T-helper 2 cell (primary cell): ENCODE results near the gene RPS15A.
A peak's percentile ranks its signal among the peaks of the same experiment; 100 is the strongest.
"Not testable (repeated sequence)": the region's sequence is repeated elsewhere in the genome, so short reads cannot be mapped to it uniquely, and the experiment has no call there.

Experiments
- DNase-seq, 5 experiments: peaks; one replicate each; pipeline versions ENCODE4 v3.0.0 to v3.0.0-alpha.2; 2012 to 2022

RPS15A gene

DNA sequence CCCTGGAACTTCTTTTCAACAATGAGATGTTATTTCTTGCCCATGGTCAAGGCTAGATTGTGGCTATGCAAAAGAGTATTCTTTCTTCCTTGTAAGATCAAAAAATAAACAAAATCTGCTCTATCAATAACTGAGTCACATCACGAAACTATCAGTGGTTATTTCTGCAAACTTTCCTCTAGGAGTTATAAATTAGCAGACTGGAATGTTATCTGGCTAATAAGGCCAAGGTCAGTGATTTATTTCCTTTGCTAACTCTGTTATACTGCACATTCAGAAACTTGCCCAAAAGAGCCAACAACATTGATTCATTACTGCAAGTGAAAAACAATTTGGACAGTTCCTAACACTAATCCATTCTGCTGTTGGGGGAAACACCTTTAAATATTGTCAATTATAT lies 6.2 kb upstream of the RPS15A start:
- no peak for DNase-seq

DNA sequence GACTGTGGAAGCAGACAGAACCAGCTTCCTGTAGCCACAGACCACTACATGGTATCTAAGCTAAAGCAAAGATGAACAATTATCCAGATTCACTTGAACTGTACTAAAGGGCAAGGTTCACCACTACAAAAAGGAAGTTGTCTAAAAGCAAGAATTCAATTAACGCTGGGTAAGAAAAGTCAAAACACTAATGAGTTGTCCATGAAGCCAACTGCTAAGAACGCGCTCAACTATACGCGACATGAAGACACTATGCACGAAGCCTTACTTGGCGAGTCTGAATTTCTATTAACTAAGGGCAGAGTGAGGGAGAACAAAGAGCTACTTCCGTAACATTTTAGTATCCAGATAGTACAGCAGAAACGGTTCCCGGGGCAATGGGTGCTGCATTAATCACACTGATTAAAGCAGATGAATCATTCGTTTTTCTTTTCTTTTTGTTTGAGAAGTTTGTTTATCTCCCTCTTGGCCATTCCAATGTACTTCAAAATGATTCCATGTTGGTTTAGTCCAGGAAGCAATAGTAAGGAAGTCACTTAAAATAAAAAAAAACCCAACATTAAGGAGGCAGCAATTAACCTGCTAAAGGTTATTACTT lies 2.8 kb upstream of the RPS15A start:
- no peak for DNase-seq

DNA sequence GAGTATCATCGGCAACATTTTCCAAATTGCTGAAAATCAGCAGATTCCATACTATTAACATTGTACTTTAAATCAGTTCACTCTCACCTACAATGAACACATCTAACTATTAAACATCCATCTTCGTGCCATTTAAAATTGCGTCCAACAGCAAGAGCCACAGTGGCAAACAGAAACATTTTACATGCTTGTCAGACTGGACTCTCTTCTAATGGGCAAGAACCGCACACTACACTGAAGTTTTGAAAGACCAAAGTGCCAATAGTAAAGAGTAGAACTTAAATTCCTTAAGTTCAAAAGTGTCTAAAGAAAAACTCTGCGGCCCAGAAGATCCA lies 652 bp downstream of the RPS15A start:
- DNase-seq, result no peak

DNA sequence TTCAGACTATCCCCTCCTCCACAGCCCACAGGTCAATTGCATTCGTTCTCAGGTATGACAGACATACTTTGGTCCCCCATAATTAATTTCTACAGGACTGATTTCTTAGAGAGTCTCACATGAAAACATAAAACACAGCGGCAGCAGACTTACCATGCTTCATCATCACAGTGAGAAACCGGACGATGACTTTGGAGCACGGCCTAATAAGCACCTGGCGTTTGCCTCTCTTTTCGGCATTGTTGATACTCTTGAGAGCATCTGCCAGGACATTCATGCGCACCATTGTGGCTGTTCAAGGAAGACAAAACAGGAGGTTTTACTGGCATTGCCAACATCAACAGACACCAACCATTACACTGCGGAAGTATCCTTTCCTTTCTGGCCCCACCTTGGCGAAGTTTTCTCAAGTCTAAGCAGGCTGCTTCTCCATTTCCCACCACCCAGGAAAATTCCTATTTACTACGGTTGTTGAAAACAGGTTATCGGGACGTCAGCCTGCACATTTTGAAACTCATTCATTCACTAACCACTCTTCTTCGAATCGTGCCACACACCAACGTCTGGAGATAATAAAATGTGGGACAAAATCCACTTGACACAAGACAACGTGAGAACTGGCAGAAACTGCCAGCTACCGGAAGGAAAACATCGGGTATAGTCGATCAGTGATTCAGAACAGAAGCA lies 1.2 kb downstream of the RPS15A start:
- DNase-seq, result peak in 1 of 5 experiments; percentile 51

DNA sequence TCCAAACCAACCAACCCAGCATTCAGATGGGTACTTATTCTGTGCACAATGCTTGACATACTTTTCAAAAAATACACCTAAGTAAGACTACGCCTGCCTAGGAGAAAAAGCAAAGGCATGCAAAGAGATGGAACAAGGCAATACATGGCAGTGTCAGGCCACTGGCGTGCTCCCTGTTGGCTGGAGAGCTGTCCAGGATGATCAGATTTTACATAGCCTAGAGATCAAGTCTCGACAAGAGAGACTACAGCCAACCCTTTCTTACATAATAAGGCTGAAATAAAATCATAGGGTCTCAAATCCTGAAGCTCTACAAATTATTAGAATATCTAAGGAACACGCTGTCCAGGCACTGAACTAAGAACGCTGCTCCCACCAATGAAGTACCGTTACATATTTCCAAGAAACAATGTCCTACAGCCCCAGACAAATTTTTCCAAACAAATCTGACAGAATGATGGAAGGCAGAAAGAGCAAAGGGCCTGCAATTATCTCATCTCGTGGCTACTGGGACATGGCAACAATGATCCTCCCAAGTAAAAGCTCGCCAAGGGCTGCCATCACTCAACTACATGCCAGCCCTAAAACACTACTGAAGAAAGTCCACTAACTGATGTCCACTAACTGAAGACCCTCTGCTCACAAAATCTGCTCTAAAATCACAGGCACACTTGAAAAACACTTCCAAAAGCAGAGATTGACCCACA lies 5.1 kb downstream of the RPS15A start:
- no peak for DNase-seq

DNA sequence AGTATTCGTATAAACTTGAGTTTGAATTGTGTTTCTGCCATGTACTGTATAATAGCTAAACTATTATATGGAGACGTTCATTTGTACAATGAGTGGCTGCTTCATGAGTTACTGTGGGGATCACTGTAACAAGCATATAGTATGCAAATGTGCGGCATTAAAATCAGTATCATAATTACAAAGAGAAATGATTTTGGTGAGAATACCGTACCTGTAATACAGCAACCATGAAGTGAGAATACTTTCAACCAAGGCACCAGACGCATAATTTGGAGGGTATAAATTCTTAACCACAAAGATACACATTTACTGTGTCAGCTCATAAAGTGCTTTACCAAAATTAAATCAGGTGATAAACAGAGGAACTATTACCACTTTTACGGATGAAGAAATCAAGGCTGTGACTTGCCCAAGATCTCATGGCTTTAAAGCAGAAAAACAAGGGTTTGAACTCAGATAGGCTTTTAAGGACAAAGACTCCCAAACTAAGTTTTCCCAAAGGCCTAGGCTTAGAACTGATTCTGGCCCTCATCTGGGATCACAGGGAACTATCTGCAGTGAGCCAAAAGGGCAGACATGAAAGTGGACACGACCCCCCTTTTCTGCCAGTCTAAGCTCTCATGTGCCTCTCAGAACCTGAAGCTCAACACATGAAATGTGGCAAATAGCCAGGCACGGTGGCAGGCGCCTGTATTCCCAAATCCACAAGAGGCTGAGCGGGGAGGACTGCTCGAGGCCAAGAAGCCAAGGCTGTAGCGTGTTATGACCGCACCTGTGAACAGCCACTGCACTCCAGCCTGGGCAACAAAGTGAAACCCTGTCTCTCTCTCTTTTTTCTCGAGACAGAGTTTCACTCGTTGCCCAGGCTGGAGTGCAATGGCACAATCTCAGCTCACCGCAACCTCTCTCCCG lies 6.4 kb downstream of the RPS15A start:
- peak in 1 of 5 experiments; percentile 66 for DNase-seq

DNA sequence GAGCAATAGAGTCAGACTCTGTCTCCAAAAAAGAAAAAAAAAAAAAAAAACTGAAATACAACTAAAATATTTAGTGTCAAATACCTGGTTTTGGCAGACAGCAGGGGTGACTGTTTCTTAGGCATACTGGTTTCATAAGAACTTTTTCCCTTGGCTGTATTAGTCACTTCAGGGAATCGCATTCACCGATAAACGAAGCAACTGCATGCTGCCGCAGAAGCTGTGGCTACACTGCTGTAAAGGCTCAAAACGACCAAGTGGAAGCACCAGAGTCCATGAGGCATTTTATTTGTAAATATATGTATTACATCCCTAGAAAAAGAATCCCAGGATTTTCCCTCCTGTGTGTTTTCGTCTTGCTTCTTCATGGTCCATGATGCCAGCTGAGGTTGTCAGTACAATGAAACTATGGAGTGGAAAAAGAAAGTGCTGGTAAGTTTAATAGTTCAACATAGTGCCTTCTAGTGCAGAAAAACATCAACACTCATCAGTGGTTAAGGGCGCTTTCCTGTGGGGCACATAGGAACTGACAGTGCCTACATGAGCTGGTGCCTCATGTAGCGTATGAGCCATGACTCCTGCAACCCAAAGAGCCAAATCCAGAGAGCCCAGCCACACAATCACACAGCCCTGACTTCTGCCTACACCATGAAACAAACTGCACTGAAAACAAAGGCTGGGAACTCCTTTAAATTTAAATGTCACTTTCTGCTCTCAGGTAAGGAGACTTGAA lies 7.3 kb downstream of the RPS15A start:
- DNase-seq, result peak in 1 of 5 experiments; percentile 80

DNA sequence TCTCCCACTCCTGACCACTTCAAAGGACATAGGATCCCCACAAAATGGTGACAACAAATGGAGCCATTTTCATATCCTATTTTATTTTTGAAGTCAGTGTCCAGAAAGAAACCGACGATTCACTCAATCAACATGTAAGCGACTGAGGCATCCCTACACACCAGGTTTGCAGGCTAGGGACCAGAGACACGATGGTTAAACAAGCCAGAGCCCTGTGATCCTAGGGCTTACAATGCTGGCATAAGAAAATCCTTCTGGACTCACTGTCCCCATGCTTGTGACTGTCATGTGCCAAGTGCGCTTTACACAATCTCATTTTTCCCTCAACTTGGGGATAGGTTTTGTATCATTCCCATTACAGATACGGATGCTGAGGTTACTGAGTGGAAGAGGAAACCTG lies 8.9 kb downstream of the RPS15A start:
- not testable (repeated sequence) for DNase-seq

DNA sequence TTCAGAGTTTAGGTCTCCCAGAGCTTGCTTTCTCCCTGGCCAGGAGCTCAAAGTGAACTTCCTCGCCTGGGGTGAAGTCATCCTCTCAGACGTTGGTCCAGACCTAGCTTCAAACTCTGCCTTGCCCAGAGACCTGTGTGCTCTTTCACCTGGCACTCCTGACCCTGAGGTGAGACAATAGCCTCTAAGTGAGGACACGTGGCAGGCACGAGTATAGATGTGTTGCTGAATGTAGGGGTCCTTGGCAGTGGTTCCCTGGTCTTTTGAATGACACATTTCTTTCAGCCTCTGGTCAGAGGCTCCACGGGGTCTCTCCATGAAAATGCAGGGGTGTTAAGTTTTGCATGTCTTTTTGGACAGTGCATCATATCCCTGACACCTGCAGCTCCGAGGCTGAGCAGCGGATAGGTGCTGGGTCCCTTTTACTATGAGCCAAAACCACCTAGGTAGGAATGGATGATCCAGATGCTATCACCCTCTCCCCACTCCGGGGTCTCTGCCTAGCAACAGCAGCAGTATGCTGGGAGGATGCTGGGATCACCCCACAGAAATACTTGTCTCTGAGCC lies 9.6 kb downstream of the RPS15A start:
- DNase-seq, result not testable (repeated sequence)

DNA sequence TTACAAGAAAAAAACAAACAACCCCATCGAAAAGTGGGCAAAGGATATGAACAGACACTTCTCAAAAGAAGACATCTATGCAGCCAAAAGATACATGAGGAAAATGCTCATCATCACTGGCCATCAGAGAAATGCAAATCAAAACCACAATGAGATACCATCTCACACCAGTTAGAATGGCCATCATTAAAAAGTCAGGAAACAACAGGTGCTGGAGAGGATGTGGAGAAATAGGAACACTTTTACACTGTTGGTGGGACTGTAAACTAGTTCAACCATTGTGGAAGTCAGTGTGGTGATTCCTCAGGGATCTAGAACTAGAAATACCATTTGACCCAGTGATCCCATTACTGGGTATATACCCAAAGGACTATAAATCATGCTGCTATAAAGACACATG lies 12.5 kb downstream of the RPS15A start:
- DNase-seq, result not testable (repeated sequence)

DNA sequence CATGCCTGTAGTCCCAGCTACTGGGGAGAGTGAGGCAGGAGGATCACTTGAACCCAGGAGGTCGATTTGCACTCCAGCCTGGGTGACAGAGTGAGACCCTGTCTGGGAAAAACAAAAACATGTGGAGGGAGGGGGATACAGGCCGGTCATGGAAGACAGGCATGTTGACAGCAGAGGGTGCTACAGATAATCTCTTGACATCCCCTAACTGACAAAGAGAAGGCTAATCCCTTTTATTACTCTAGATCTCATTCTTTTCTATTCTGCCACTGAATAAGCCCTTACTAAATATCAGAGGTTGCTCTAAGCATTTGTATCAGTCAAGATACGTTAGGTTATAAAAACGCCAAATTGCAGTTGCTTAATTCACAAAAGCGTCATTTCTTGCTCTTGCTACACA lies 13.8 kb downstream of the RPS15A start:
- not testable (repeated sequence) for DNase-seq

DNA sequence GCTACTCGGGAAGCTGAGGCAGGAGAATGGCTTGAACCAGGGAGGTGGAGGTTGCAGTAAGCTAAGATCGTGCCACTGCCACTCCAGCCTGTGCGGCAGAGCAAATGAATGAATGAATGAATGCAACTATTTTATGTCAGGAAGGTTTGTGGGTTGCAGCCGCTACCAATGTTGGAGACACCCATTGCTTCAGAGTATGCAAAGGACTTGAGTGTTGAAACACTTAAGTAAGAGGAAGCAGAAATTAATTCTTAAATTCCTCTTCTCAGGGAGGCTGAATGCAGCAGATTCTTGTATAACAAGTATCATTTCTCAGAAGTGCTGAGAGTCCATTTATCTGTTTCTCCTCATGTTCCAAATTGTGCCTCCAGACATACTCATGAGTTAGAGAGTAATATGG lies 15.5 kb downstream of the RPS15A start:
- not testable (repeated sequence) for DNase-seq

DNA sequence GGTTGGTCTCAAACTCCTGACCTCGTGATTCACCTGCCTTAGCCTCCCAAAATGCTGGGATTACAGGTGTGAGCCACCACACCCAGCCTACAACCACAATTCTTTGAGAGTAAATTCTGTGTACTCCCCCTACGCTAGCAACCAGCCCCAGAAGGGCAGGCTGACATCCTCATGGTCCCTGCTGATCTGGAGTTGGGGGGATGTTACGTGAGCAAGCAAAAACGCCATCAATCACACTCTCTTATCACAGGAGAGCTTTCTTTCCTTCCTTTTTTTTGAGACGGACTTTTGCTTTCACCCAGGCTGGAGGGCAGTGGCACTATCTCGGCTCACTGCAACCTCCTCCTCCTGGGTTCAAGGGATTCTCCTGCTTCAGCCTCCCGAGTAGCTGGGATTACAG lies 18.0 kb downstream of the RPS15A start:
- not testable (repeated sequence) for DNase-seq

DNA sequence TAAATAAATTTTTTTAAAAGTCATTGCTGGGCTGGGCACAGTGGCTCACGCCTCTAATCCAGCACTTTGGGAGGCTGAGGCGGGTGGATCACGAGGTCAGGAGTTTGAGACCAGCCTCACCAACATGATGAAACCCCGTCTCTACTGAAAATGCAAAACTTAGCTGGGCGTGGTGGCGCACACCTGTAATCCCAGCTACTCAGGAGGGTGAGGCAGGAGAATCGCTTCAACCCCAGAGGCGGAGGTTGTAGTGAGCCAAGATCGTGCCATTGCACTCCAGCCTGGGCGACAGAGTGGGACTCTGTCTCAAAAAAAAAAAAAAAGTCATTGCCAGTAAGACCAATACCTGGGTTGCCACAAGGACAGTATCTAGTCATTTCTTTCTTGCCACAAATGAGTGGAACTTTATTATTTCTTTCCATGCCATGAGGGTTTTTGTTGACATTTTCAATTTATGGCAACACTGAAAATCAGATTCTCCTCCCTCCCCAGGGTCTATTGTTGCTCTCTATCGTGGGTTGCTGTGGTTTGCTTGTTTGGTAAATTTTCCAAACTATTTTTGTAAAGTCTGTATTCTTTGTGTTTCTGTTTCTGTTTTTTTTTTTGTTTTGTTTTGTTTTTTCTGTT lies 19.7 kb downstream of the RPS15A start:
- DNase-seq, result peak in 1 of 5 experiments; percentile 64

DNA sequence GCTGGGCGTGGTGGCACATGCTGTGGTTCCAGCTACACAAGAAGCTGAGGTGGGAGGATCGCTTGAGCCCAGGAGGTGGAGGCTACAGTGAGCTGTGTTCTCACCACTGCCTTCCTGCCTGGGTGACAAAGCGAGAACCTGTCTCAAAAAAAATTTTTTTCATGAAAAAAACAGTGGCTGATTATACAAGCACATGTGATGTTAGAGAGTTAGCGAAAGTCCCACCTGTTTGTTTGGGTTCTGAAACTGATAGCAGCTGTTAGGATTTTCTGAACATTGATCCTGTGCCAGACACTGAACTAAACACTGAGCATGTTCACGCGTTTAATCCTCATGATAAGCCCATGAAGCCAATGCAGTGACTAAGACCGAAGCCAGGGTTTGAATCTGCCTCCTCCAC lies 22.9 kb downstream of the RPS15A start:
- DNase-seq, result peak in 2 of 5 experiments; percentile 54 to 74

DNA sequence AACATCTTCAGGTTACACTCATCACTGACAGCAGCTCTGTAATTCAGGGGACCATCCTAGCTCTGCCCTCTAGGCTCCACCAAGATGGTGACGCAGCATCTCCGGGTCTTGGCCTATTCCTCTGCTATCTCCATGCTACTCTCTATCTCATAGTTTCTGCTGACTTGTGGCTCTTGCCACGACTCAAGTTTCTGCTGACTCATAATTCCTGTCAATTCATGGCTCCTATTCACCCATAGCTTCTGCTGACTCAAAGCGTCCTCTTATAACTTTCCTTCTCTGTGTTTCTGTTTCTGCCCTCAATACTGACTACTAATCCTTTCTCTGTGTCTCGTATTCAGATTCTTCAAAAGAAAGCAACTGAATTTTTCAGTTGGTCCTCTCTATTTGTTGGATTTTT lies 27.4 kb downstream of the RPS15A start:
- not testable (repeated sequence) for DNase-seq

DNA sequence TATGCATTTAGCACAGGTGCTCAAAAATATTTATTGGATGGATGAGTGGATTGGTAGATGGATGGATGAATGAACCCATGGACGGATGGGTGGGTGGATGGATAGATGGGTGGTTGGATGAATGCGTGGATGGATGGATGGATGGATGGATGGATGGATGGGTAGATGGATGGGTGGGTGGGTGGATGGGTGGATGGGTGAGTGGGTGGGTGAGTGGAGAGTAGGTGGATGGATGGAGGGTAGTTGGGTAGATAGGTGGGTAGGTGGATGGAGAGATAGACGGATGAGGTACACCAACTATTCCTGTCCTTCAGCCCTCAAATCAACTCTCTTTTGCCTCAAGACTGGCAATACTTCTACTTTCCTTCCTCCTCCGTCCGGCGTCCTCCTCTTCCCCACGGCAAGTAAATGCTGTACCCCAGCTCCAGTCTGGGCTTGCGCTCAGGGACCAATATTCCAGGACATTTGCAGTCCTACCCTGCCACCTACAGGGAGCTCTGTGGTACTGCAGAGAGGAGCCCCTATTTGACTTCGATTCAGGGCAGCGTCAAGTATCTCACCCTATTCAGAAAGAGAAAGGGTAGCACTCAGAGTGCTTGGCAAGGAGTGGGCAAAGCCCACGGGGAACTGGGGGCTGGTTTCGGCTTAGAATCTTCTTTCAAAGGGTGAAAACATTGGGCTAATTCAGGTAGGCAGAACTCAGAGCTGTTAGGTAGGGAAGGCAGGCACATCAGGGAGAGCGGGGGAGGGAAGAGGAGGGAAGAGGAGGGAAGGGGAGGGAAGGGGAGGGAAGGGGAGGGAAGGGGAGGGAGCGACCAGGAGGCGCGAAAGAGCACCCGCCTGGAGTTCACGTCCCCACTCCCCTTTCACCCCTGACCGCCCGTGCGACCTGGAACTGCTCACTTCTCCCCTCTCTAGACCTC lies 30.3 kb downstream of the RPS15A start:
- peak in 4 of 5 experiments; percentile 25 to 43 (median 38) for DNase-seq

DNA sequence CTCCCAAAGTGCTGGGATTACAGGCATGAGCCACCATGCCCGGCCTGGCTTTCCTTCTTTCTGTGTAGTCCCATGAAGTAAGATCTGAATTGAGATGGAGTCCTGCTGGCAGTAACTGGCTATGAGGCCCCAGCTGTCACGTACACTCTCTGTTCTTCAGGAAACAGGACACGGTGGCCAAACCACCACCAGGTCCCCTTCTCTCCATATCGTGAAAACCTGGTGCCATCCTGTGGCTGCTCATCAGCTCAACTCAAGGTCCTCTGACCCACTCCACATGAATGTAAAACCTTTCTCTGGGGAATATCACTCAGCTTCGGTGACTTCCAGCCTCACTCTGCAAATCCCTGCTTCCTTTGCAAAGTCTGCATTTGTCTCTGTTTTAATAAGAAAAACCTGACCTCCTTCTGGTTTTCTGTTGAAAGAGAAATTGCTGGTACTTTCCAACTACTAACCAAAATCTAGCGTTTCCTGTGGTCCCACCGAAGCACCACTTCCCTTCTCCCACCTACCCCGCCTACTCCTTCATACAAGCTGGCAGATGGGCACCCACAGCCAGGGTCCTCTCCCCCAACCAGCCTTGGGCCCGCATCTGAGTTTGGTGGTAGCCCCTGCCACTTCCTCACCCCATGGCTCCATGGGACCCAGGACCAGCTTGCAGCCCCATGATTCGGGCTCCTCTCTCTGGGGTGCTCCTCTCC lies 32.0 kb downstream of the RPS15A start:
- not testable (repeated sequence) for DNase-seq

DNA sequence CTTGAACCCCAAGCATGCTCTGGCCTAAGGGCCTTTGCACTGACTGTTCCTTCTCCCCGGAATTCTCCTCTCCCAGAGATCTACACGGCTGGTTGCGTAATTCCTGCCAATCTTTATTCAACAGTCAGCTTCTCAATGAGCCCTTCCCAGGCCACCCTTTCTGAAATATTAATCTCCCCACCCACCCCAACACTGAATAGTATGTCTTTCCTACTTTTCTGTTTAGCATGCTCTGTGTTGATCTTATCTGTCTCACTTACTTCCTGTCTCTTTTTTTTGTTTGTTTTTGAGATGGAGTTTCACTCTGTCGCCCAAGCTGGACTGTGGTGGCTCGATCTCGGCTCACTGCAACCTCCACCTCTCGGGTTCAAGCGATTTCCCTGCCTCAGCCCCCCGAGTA lies 33.5 kb downstream of the RPS15A start:
- peak in 1 of 5 experiments; percentile 53 for DNase-seq

DNA sequence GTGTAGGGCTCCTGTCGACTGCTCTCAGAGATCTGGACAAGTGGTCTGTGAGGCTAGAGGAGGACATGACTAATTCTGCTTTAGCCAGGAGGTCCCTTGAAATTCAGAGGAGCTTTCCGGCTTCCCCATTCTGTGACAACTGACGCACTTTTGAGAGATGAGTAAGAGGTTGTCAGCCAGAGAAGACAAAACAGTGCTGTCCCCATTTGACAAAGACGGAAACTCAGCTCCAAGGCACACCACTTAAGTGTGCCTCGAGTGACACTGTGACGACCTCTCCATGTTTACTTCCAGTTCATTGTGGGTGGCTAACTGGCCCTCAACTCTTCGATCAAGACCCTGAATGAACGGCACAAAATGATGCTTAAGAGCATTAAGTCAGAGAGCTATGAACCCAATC lies 47.3 kb downstream of the RPS15A start:
- DNase-seq, result not testable (repeated sequence)
